Measurements from ENCODE around the gene PTPRN2.

Gene PTPRN2

GRCh38 chr7:158414486-158414961 lies 173.1 kb downstream of the PTPRN2 start:
- Histone ChIP-seq H3K4me1 (ENCODE audit: control insufficient read depth, insufficient read depth, low read length) (no peaks in the 10 kb centered on the region), H3K27ac (ENCODE audit: low read depth, low read length) (no peak overlapping the region), H3K4me3 (ENCODE audit: low read depth, low read length) (no peak overlapping the region), H3K9me3 (ENCODE audit: control insufficient read depth, insufficient read depth, low read depth, low read length) (peaks cover 44% of the 10 kb centered on the region), H3K9ac (ENCODE audit: low read length) (no peak overlapping the region), H3K36me3 (ENCODE audit: control insufficient read depth, insufficient read depth, low read length) (no peaks in the 10 kb centered on the region), H3K27me3 (ENCODE audit: control insufficient read depth, insufficient read depth, low read length) (no peaks in the 10 kb centered on the region)

GRCh38 chr7:158414002-158414401 lies 173.6 kb downstream of the PTPRN2 start:
- Histone ChIP-seq H3K27me3 (ENCODE audit: control insufficient read depth, insufficient read depth, low read length) (no peaks in the 10 kb centered on the region), H3K27ac (ENCODE audit: low read depth, low read length) (no peak overlapping the region), H3K4me1 (ENCODE audit: control insufficient read depth, insufficient read depth, low read length) (no peaks in the 10 kb centered on the region), H3K36me3 (ENCODE audit: control insufficient read depth, insufficient read depth, low read length) (no peaks in the 10 kb centered on the region), H3K4me3 (ENCODE audit: low read depth, low read length) (no peak overlapping the region), H3K9me3 (ENCODE audit: control insufficient read depth, insufficient read depth, low read depth, low read length) (peaks cover 39% of the 10 kb centered on the region), H3K9ac (ENCODE audit: low read length) (no peak overlapping the region)

GRCh38 chr7:158411232-158411950 lies 176.2 kb downstream of the PTPRN2 start:
- Histone ChIP-seq H3K27ac (ENCODE audit: low read depth, low read length) (no peak overlapping the region), H3K4me1 (ENCODE audit: control insufficient read depth, insufficient read depth, low read length) (no peaks in the 10 kb centered on the region), H3K9ac (ENCODE audit: low read length) (no peak overlapping the region), H3K4me3 (ENCODE audit: low read depth, low read length) (no peak overlapping the region), H3K9me3 (ENCODE audit: control insufficient read depth, insufficient read depth, low read depth, low read length) (peaks cover 14% of the 10 kb centered on the region; the same call in 1 of the 2 replicates), H3K36me3 (ENCODE audit: control insufficient read depth, insufficient read depth, low read length) (no peaks in the 10 kb centered on the region), H3K27me3 (ENCODE audit: control insufficient read depth, insufficient read depth, low read length) (no peaks in the 10 kb centered on the region)

GRCh38 chr7:158410720-158411119 lies 176.9 kb downstream of the PTPRN2 start:
- H3K36me3 ChIP-seq (ENCODE audit: control insufficient read depth, insufficient read depth, low read length), result no peaks in the 10 kb centered on the region
- no peaks in the 10 kb centered on the region for H3K4me1 ChIP-seq (ENCODE audit: control insufficient read depth, insufficient read depth, low read length)
- H3K9ac ChIP-seq (ENCODE audit: low read length), result no peak overlapping the region
- no peak overlapping the region for H3K27ac ChIP-seq (ENCODE audit: low read depth, low read length)
- H3K4me3 ChIP-seq (ENCODE audit: low read depth, low read length), result no peak overlapping the region
- H3K9me3 ChIP-seq (ENCODE audit: control insufficient read depth, insufficient read depth, low read depth, low read length), result peaks cover 10% of the 10 kb centered on the region; the same call in 1 of the 2 replicates
- H3K27me3 ChIP-seq (ENCODE audit: control insufficient read depth, insufficient read depth, low read length), result no peaks in the 10 kb centered on the region

GRCh38 chr7:158409816-158410330 lies 177.8 kb downstream of the PTPRN2 start:
- Histone ChIP-seq H3K36me3 (ENCODE audit: control insufficient read depth, insufficient read depth, low read length) (no peaks in the 10 kb centered on the region), H3K9ac (ENCODE audit: low read length) (no peak overlapping the region), H3K4me1 (ENCODE audit: control insufficient read depth, insufficient read depth, low read length) (no peaks in the 10 kb centered on the region), H3K27ac (ENCODE audit: low read depth, low read length) (no peak overlapping the region), H3K27me3 (ENCODE audit: control insufficient read depth, insufficient read depth, low read length) (no peaks in the 10 kb centered on the region), H3K9me3 (ENCODE audit: control insufficient read depth, insufficient read depth, low read depth, low read length) (peaks cover 8% of the 10 kb centered on the region; the same call in 1 of the 2 replicates), H3K4me3 (ENCODE audit: low read depth, low read length) (no peak overlapping the region)

GRCh38 chr7:158409120-158409519 lies 178.5 kb downstream of the PTPRN2 start:
- H3K27ac ChIP-seq (ENCODE audit: low read depth, low read length), result no peak overlapping the region
- no peak overlapping the region for H3K9ac ChIP-seq (ENCODE audit: low read length)
- H3K9me3 ChIP-seq (ENCODE audit: control insufficient read depth, insufficient read depth, low read depth, low read length), result peaks cover 8% of the 10 kb centered on the region; the same call in 1 of the 2 replicates
- H3K4me3 ChIP-seq (ENCODE audit: low read depth, low read length), result no peak overlapping the region
- H3K4me1 ChIP-seq (ENCODE audit: control insufficient read depth, insufficient read depth, low read length), result no peaks in the 10 kb centered on the region
- no peaks in the 10 kb centered on the region for H3K27me3 ChIP-seq (ENCODE audit: control insufficient read depth, insufficient read depth, low read length)
- no peaks in the 10 kb centered on the region for H3K36me3 ChIP-seq (ENCODE audit: control insufficient read depth, insufficient read depth, low read length)

GRCh38 chr7:158408318-158408920 lies 179.2 kb downstream of the PTPRN2 start:
- no peaks in the 10 kb centered on the region for H3K36me3 ChIP-seq (ENCODE audit: control insufficient read depth, insufficient read depth, low read length)
- H3K9me3 ChIP-seq (ENCODE audit: control insufficient read depth, insufficient read depth, low read depth, low read length), result peaks cover 8% of the 10 kb centered on the region; the same call in 1 of the 2 replicates
- H3K9ac ChIP-seq (ENCODE audit: low read length), result no peak overlapping the region
- H3K4me3 ChIP-seq (ENCODE audit: low read depth, low read length), result no peak overlapping the region
- no peak overlapping the region for H3K27ac ChIP-seq (ENCODE audit: low read depth, low read length)
- H3K27me3 ChIP-seq (ENCODE audit: control insufficient read depth, insufficient read depth, low read length), result no peaks in the 10 kb centered on the region
- H3K4me1 ChIP-seq (ENCODE audit: control insufficient read depth, insufficient read depth, low read length), result no peaks in the 10 kb centered on the region

GRCh38 chr7:158407581-158408317 lies 179.9 kb downstream of the PTPRN2 start:
- Histone ChIP-seq H3K27me3 (ENCODE audit: control insufficient read depth, insufficient read depth, low read length) (no peaks in the 10 kb centered on the region), H3K4me3 (ENCODE audit: low read depth, low read length) (no peak overlapping the region), H3K36me3 (ENCODE audit: control insufficient read depth, insufficient read depth, low read length) (no peaks in the 10 kb centered on the region), H3K27ac (ENCODE audit: low read depth, low read length) (no peak overlapping the region), H3K9ac (ENCODE audit: low read length) (no peak overlapping the region), H3K9me3 (ENCODE audit: control insufficient read depth, insufficient read depth, low read depth, low read length) (peaks cover 8% of the 10 kb centered on the region; the same call in 1 of the 2 replicates), H3K4me1 (ENCODE audit: control insufficient read depth, insufficient read depth, low read length) (no peaks in the 10 kb centered on the region)

GRCh38 chr7:158406801-158407200 lies 180.8 kb downstream of the PTPRN2 start:
- H3K27me3 ChIP-seq (ENCODE audit: control insufficient read depth, insufficient read depth, low read length), result no peaks in the 10 kb centered on the region
- H3K9me3 ChIP-seq (ENCODE audit: control insufficient read depth, insufficient read depth, low read depth, low read length), result peaks cover 10% of the 10 kb centered on the region; the same call in 1 of the 2 replicates

GRCh38 chr7:158406364-158406763 lies 181.3 kb downstream of the PTPRN2 start:
- no peaks in the 10 kb centered on the region for H3K4me1 ChIP-seq (ENCODE audit: control insufficient read depth, insufficient read depth, low read length)
- H3K27ac ChIP-seq (ENCODE audit: low read depth, low read length), result no peak overlapping the region
- no peak overlapping the region for H3K4me3 ChIP-seq (ENCODE audit: low read depth, low read length)
- H3K27me3 ChIP-seq (ENCODE audit: control insufficient read depth, insufficient read depth, low read length), result no peaks in the 10 kb centered on the region
- H3K36me3 ChIP-seq (ENCODE audit: control insufficient read depth, insufficient read depth, low read length), result no peaks in the 10 kb centered on the region
- no peak overlapping the region for H3K9ac ChIP-seq (ENCODE audit: low read length)
- peaks cover 6% of the 10 kb centered on the region; the same call in 1 of the 2 replicates for H3K9me3 ChIP-seq (ENCODE audit: control insufficient read depth, insufficient read depth, low read depth, low read length)

More at GRCh38 chr7:158406801-158407200, 180.8 kb downstream of the PTPRN2 start:
- H3K27ac ChIP-seq (ENCODE audit: low read depth, low read length), result no peak overlapping the region
- no peak overlapping the region for H3K4me3 ChIP-seq (ENCODE audit: low read depth, low read length)
- H3K36me3 ChIP-seq (ENCODE audit: control insufficient read depth, insufficient read depth, low read length), result no peaks in the 10 kb centered on the region
- no peak overlapping the region for H3K9ac ChIP-seq (ENCODE audit: low read length)
- H3K4me1 ChIP-seq (ENCODE audit: control insufficient read depth, insufficient read depth, low read length), result no peaks in the 10 kb centered on the region
